Activated naive CD4-positive, alpha-beta T cell treated with anti-CD3 and anti-CD28 coated beads, Interleukin-2, amount 50 U/mL, for 72 hours (primary cell): ENCODE results near the gene COL6A1. TPM values are rescaled to one million over a fixed set of nuclear protein-coding genes. Genes with fewer than 3 reads are reported as not detected.
A peak's percentile ranks its signal among the peaks of the same experiment; 100 is the strongest.
"Not testable (repeated sequence)": the region's sequence is repeated elsewhere in the genome, so short reads cannot be mapped to it uniquely, and the experiment has no call there.

ENCODE experiments used
- ATAC-seq, 2 donors: fragments of 150-1000 bp; cut with Tn5 transposase; 2 replicates each; pipeline ENCODE4 v1.10.0; 2021; ENCODE audit warnings: mild to moderate bottlenecking in 2 of 2, moderate library complexity in 2 of 2
- DNase-seq, 2 donors: peaks; one replicate each; pipeline ENCODE4 v3.0.0; 2021 to 2022; ENCODE audit warnings: low spot score in 2 of 2
- H3K27ac Mint-ChIP-seq, 2 donors: one replicate each; pipeline ENCODE4 v1.8.0; 2022; ENCODE audit warnings: mild to moderate bottlenecking in 2 of 2, mixed read lengths in 2 of 2
- H3K36me3 Mint-ChIP-seq, 2 donors: one replicate each; pipeline ENCODE4 v1.8.0; 2022; ENCODE audit warnings: mixed read lengths in 2 of 2
- H3K9me3 Mint-ChIP-seq, 2 donors: one replicate each; pipeline ENCODE4 v1.8.0; 2022; ENCODE audit warnings: mixed read lengths in 2 of 2
- total RNA-seq, 2 donors: library from RNA; stranded (reverse); gene quantifications; one replicate each; pipeline ENCODE4 v1.2.3, GENCODE V29; 2022

Gene COL6A1
- total RNA-seq, 2 donors from 2014 or later, result 2.0 to 4.7 TPM

- no peaks in the 10 kb centered on the region for H3K9me3 Mint-ChIP-seq
- no peaks in the 10 kb centered on the region for H3K36me3 Mint-ChIP-seq
- DNase-seq, result no peak
- no peak for ATAC-seq
- H3K27ac Mint-ChIP-seq, result no peak overlapping the region
Measured at GRCh38 chr21:46037331-46038325, 56.1 kb downstream of the COL6A1 start.

GRCh38 chr21:46038341-46038829 is 56.8 kb downstream of the COL6A1 start:
- no peak for DNase-seq
- no peak for ATAC-seq
- Mint-ChIP-seq H3K9me3 (no peaks in the 10 kb centered on the region), H3K27ac (no peak overlapping the region), H3K36me3 (no peaks in the 10 kb centered on the region)

- H3K9me3 Mint-ChIP-seq, result no peaks in the 10 kb centered on the region
Measured at GRCh38 chr21:46038871-46039397, 57.4 kb downstream of the COL6A1 start.

GRCh38 chr21:46039891-46040660 is 58.5 kb downstream of the COL6A1 start:
- Mint-ChIP-seq H3K27ac (no peak overlapping the region), H3K9me3 (no peaks in the 10 kb centered on the region), H3K36me3 (no peaks in the 10 kb centered on the region)
- DNase-seq (no peak), ATAC-seq (no peak)

More at GRCh38 chr21:46038871-46039397, 57.4 kb downstream of the COL6A1 start:
- ATAC-seq, result no peak
- H3K36me3 Mint-ChIP-seq, result no peaks in the 10 kb centered on the region
- DNase-seq, result no peak
- no peak overlapping the region for H3K27ac Mint-ChIP-seq

GRCh38 chr21:46040707-46041106 is 59.1 kb downstream of the COL6A1 start:
- H3K36me3 Mint-ChIP-seq, result no peaks in the 10 kb centered on the region
- peak overlapping the region in 1 of 2 donors; percentile 50 for H3K27ac Mint-ChIP-seq
- ATAC-seq, result no peak

GRCh38 chr21:46041183-46041582 is 59.6 kb downstream of the COL6A1 start:
- DNase-seq, result no peak
- Mint-ChIP-seq H3K27ac (no peak overlapping the region), H3K9me3 (no peaks in the 10 kb centered on the region), H3K36me3 (no peaks in the 10 kb centered on the region)
- no peak for ATAC-seq

More at GRCh38 chr21:46040707-46041106, 59.1 kb downstream of the COL6A1 start:
- no peaks in the 10 kb centered on the region for H3K9me3 Mint-ChIP-seq
- no peak for DNase-seq

GRCh38 chr21:46045154-46045553 is 63.6 kb downstream of the COL6A1 start:
- H3K36me3 Mint-ChIP-seq, result no peaks in the 10 kb centered on the region
- DNase-seq (no peak), ATAC-seq (no peak)
- no peak overlapping the region for H3K27ac Mint-ChIP-seq
- H3K9me3 Mint-ChIP-seq, result no peaks in the 10 kb centered on the region

GRCh38 chr21:46046471-46046870 is 64.9 kb downstream of the COL6A1 start:
- no peak for DNase-seq
- Mint-ChIP-seq H3K36me3 (no peaks in the 10 kb centered on the region), H3K9me3 (no peaks in the 10 kb centered on the region), H3K27ac (no peak overlapping the region)
- no peak for ATAC-seq

GRCh38 chr21:46046906-46047305 is 65.3 kb downstream of the COL6A1 start:
- not testable (repeated sequence) for ATAC-seq, H3K27ac Mint-ChIP-seq, DNase-seq, H3K36me3 Mint-ChIP-seq, H3K9me3 Mint-ChIP-seq

GRCh38 chr21:46048926-46049889 is 67.6 kb downstream of the COL6A1 start:
- H3K27ac Mint-ChIP-seq, result no peak overlapping the region
- H3K36me3 Mint-ChIP-seq, result no peaks in the 10 kb centered on the region
- no peaks in the 10 kb centered on the region for H3K9me3 Mint-ChIP-seq
- ATAC-seq, result no peak
- DNase-seq, result no peak

- Mint-ChIP-seq H3K27ac (no peak overlapping the region), H3K9me3 (no peaks in the 10 kb centered on the region), H3K36me3 (no peaks in the 10 kb centered on the region)
- ATAC-seq (no peak), DNase-seq (no peak)
Measured at GRCh38 chr21:46049890-46050667, 68.5 kb downstream of the COL6A1 start.

- Mint-ChIP-seq H3K36me3 (no peaks in the 10 kb centered on the region), H3K27ac (no peak overlapping the region), H3K9me3 (no peaks in the 10 kb centered on the region)
- DNase-seq (no peak), ATAC-seq (no peak)
Measured at GRCh38 chr21:46050668-46051378, 69.3 kb downstream of the COL6A1 start.

- Mint-ChIP-seq H3K9me3 (no peaks in the 10 kb centered on the region), H3K36me3 (no peaks in the 10 kb centered on the region), H3K27ac (no peak overlapping the region)
- ATAC-seq (no peak), DNase-seq (no peak)
Measured at GRCh38 chr21:46051379-46051770, 69.8 kb downstream of the COL6A1 start.

GRCh38 chr21:46051821-46052675 is 70.5 kb downstream of the COL6A1 start:
- DNase-seq (no peak), ATAC-seq (no peak)
- Mint-ChIP-seq H3K36me3 (no peaks in the 10 kb centered on the region), H3K9me3 (no peaks in the 10 kb centered on the region), H3K27ac (no peak overlapping the region)
